Activated CD8-positive, alpha-beta T cell treated with anti-CD3 and anti-CD28 coated beads for 36 hours (primary cell): Measurements from ENCODE around the gene HLA-A. TPM values are rescaled to one million over a fixed set of nuclear protein-coding genes. Genes with fewer than 3 reads are reported as not detected.

ENCODE experiments used
- ATAC-seq: fragments of 200-7000 bp; cut with Tn5 transposase; one replicate; pipeline ENCODE4 v1.10.0; 2021; ENCODE audit warnings: mild to moderate bottlenecking, moderate library complexity
- CTCF ChIA-PET: fragments of 350-600 bp; sonication (Branson Sonifier 250); formaldehyde crosslinking; loops from one replicate; lab custom pipeline; 2021; ENCODE audit warnings: antibody characterized with exemption; lab: Charles Lee
- POLR2A ChIA-PET: fragments of 350-600 bp; sonication (Branson Sonifier 250); formaldehyde crosslinking; loops from one replicate; lab custom pipeline; 2021; ENCODE audit warnings: antibody characterized with exemption; lab: Charles Lee
- DNase-seq: peaks from one replicate; pipeline ENCODE4 v3.0.0-alpha.2; 2020
- H3K27ac Mint-ChIP-seq: one replicate; pipeline ENCODE4 v1.8.0; 2021; ENCODE audit warnings: mild to moderate bottlenecking, mixed read lengths
- H3K27me3 Mint-ChIP-seq: one replicate; pipeline ENCODE4 v1.8.0; 2021; ENCODE audit warnings: mixed read lengths
- H3K36me3 Mint-ChIP-seq: one replicate; pipeline ENCODE4 v1.8.0; 2021; ENCODE audit warnings: low read depth, mixed read lengths
- H3K4me1 Mint-ChIP-seq: one replicate; pipeline ENCODE4 v1.8.0; 2021; ENCODE audit warnings: low read depth, mixed read lengths
- H3K4me3 Mint-ChIP-seq: one replicate; pipeline ENCODE4 v1.8.0; 2021; ENCODE audit warnings: mild to moderate bottlenecking, moderate library complexity, mixed read lengths
- H3K9me3 Mint-ChIP-seq: one replicate; pipeline ENCODE4 v1.8.0; 2021; ENCODE audit warnings: mixed read lengths
- CTCF ChIP-seq: fragments of 200-600 bp; IDR thresholded peaks from one replicate; pipeline ENCODE4 v1.8.0; 2022; ENCODE audit warnings: antibody characterized with exemption, mild to moderate bottlenecking
- intact Hi-C: fragments of 100-400 bp; cut with micrococcal nuclease; formaldehyde crosslinking; loops from one replicate; pipeline ENCODE4 v1.10.0; 2022
- total RNA-seq, 2 experiments: library from RNA; stranded (reverse); gene quantifications; one replicate each; pipeline ENCODE4 v1.2.3, GENCODE V29; 2021

The HLA-A gene
- total RNA-seq, 2 experiments from 2014 or later = 1,275 to 1,335 TPM

- no peak for TF ChIP-seq CTCF
- intact Hi-C loops = no loop called here
- no peak overlapping the region for H3K27ac Mint-ChIP-seq
- H3K27me3 Mint-ChIP-seq = peaks cover 12% of the 10 kb centered on the region
- DNase-seq (no peak), ATAC-seq (no peak)
- H3K36me3 Mint-ChIP-seq = no peaks in the 10 kb centered on the region
- H3K4me1 Mint-ChIP-seq = peaks cover 6% of the 10 kb centered on the region
- ChIA-PET POLR2A (no interaction called here), CTCF (no interaction called here)
- no peak overlapping the region for H3K4me3 Mint-ChIP-seq
- no peaks in the 10 kb centered on the region for H3K9me3 Mint-ChIP-seq
Measured at GRCh38 chr6:29981211-29981812, 39.0 kb downstream of the HLA-A start.

GRCh38 chr6:29982097-29982496, 39.8 kb downstream of the HLA-A start:
- ChIA-PET POLR2A (interaction anchor here (1.1 kb wide), 1 partner anchor 35 kb away, joined by 3 read pairs; no protein-coding TSS in a partner anchor), CTCF (no interaction called here)
- no peak for DNase-seq
- ATAC-seq = no peak
- no peaks in the 10 kb centered on the region for H3K9me3 Mint-ChIP-seq
- no peak for TF ChIP-seq CTCF
- peaks cover 8% of the 10 kb centered on the region for H3K27me3 Mint-ChIP-seq
- no peak overlapping the region for H3K4me3 Mint-ChIP-seq
- H3K4me1 Mint-ChIP-seq = peaks cover 2% of the 10 kb centered on the region
- intact Hi-C loops = no loop called here
- no peak overlapping the region for H3K27ac Mint-ChIP-seq
- no peaks in the 10 kb centered on the region for H3K36me3 Mint-ChIP-seq

- Mint-ChIP-seq H3K4me1 (no peaks in the 10 kb centered on the region), H3K9me3 (no peaks in the 10 kb centered on the region), H3K27me3 (no peaks in the 10 kb centered on the region), H3K36me3 (no peaks in the 10 kb centered on the region), H3K4me3 (no peak overlapping the region), H3K27ac (no peak overlapping the region)
- no peak for DNase-seq
- TF ChIP-seq CTCF = no peak
- intact Hi-C loops = no loop called here
- ATAC-seq = no peak
- POLR2A ChIA-PET = interaction anchor here (1.4 kb wide), 1 partner anchor 17 kb away, joined by 3 read pairs; no protein-coding TSS in a partner anchor
- CTCF ChIA-PET = no interaction called here
Measured at GRCh38 chr6:29984232-29984631, 41.9 kb downstream of the HLA-A start.

GRCh38 chr6:29984992-29985391, 42.7 kb downstream of the HLA-A start:
- H3K27ac Mint-ChIP-seq = no peak overlapping the region
- ChIA-PET POLR2A (interaction anchor here (1.4 kb wide), 1 partner anchor 18 kb away, joined by 3 read pairs; no protein-coding TSS in a partner anchor), CTCF (interaction anchor here (0.8 to 4.8 kb wide), 3 partner anchors 54 to 146 kb away, joined by 3 to 15 read pairs (median 3); no protein-coding TSS in a partner anchor)
- no peak for ATAC-seq
- DNase-seq = no peak
- intact Hi-C loops = no loop called here
- H3K9me3 Mint-ChIP-seq = no peaks in the 10 kb centered on the region
- H3K36me3 Mint-ChIP-seq = peaks cover 2% of the 10 kb centered on the region
- H3K4me1 Mint-ChIP-seq = no peaks in the 10 kb centered on the region
- no peaks in the 10 kb centered on the region for H3K27me3 Mint-ChIP-seq
- no peak for TF ChIP-seq CTCF
- H3K4me3 Mint-ChIP-seq = no peak overlapping the region

GRCh38 chr6:29986179-29986781, 43.9 kb downstream of the HLA-A start:
- POLR2A ChIA-PET = no interaction called here
- intact Hi-C loops = no loop called here
- no peaks in the 10 kb centered on the region for H3K9me3 Mint-ChIP-seq
- H3K36me3 Mint-ChIP-seq = peaks cover 2% of the 10 kb centered on the region
- DNase-seq (no peak), ATAC-seq (no peak)
- CTCF ChIA-PET = interaction anchor here (0.8 to 4.8 kb wide), 2 partner anchors 52 to 138 kb away, joined by 3 to 15 read pairs; no protein-coding TSS in a partner anchor
- no peak for TF ChIP-seq CTCF
- H3K27me3 Mint-ChIP-seq = no peaks in the 10 kb centered on the region
- no peaks in the 10 kb centered on the region for H3K4me1 Mint-ChIP-seq
- no peak overlapping the region for H3K4me3 Mint-ChIP-seq
- no peak overlapping the region for H3K27ac Mint-ChIP-seq
